Activated naive CD8-positive, alpha-beta T cell (primary cell): ENCODE data around the gene SCUBE3.

Experiments
- H3K27ac Mint-ChIP-seq: one replicate; pipeline ENCODE4 v1.8.0; 2021; ENCODE audit warnings: mixed read lengths
- H3K27me3 Mint-ChIP-seq: one replicate; pipeline ENCODE4 v1.8.0; 2021; ENCODE audit warnings: mixed read lengths
- H3K36me3 Mint-ChIP-seq: one replicate; pipeline ENCODE4 v1.8.0; 2021; ENCODE audit warnings: mixed read lengths
- H3K4me1 Mint-ChIP-seq: one replicate; pipeline ENCODE4 v1.8.0; 2021; ENCODE audit warnings: low read depth, mixed read lengths
- H3K4me3 Mint-ChIP-seq: one replicate; pipeline ENCODE4 v1.8.0; 2021; ENCODE audit warnings: mild to moderate bottlenecking, mixed read lengths
- H3K9me3 Mint-ChIP-seq: one replicate; pipeline ENCODE4 v1.8.0; 2021; ENCODE audit warnings: low read depth, mixed read lengths

SCUBE3 gene

DNA sequence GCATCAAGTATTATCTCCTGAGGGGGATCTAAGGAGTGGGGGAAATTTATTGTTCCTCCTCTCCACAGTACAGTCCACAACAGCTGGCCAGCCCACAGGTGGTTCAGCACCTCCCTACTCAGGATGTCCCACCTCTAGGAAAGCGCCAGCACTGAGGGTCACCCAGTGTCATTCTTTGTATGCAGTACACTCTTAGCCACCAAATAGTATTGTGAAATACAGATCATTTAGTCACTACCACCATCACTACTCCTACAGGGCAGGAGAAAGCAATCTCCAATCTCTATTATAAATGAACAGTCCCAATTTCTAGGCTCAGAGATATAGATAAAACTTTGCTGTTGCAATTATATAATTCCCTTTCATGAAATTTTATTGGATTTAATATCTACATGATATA, 39.5 kb downstream of the SCUBE3 start:
- H3K36me3 Mint-ChIP-seq = peaks cover 5% of the 10 kb centered on the region
- no peaks in the 10 kb centered on the region for H3K9me3 Mint-ChIP-seq
- no peak overlapping the region for H3K27ac Mint-ChIP-seq
- H3K27me3 Mint-ChIP-seq = no peaks in the 10 kb centered on the region
- peaks cover 7% of the 10 kb centered on the region for H3K4me1 Mint-ChIP-seq
- H3K4me3 Mint-ChIP-seq = no peak overlapping the region

DNA sequence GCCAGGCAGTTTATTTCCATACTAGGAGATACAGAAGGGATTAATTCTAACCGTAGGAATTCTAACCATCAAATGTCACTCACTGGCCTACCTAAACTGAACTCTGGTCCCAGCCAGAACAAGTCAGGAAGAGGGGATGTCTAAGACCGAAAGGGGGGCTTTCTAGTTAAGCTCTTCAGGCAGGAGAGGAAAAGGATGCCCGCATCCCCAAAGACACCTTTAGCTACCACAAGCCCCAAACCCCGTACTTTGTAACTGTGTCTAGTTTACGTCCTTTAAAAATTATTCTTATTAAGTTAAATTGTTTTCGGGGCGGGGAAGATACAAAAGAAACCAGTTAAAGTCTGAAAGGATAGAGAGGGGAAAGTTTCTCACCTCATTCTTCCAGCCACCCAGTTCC, 44.6 kb downstream of the SCUBE3 start:
- Mint-ChIP-seq H3K36me3 (no peaks in the 10 kb centered on the region), H3K27me3 (no peaks in the 10 kb centered on the region), H3K27ac (peak overlapping the region; percentile 91), H3K9me3 (no peaks in the 10 kb centered on the region), H3K4me3 (peak overlapping the region; percentile 97), H3K4me1 (peaks cover 45% of the 10 kb centered on the region)

DNA sequence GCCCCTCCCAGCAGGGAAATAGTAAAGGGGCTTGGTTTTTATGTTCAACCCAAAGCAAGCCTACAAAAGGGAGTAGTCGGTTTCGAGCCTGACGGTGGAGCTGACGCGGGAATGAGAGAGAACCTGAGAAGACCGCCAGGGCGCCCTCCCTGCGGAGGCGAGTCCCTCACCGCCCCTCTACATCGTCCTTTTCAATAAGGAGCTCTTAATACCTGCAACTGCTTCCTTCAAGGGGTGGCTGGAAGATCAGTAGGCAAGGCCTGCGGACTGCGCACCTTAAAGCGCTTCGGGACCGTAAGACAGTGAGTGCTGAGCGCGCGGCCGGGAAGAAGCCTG, 45.1 kb downstream of the SCUBE3 start:
- Mint-ChIP-seq H3K4me3 (peak overlapping the region; percentile 97), H3K27ac (peak overlapping the region; percentile 91), H3K9me3 (no peaks in the 10 kb centered on the region), H3K36me3 (no peaks in the 10 kb centered on the region), H3K27me3 (no peaks in the 10 kb centered on the region), H3K4me1 (peaks cover 49% of the 10 kb centered on the region)

DNA sequence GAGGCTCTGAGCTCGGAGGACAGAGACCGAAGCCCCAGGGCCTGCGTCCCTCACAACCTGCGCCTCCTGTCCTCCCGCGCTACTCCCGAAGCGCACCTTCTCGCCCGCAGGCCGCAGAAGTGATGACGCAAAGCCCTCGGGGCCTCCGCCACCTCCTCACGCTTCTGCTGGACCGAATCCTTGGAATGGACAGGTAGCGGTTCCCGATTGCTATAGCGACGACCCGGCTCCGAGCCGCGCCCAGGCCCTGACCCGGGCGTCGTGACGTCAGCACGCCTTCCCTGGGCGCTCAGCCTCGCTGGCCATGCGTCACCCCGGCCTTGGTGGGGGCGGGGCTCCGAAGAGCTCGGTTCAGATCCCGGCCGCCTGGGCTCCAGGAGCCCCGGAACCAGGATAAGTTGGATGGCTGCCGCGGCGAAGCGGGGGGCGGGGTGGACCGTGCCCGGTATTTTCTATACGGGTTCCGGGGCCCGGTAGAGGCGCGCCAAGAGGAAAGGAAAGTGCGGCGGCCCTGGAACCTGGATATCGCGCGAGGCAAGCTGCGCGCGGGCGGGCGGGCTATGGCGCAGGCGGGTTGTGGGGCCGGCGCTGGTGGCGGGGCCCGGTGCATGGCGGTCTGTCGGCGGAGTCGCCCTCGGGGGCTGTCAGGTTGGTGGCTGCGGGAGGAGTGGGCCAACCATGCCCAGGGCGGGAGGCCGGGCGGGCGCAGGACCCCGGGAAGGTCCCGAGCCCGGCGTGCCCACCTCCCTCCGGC, 45.6 kb downstream of the SCUBE3 start, which contains the start of gene ZNF76:
ZNF76 (plus strand) TSS at position 542 of the 754 bp plus-strand sequence. CDS start 21,417 bp downstream, outside the sequence.
- peak within 1 kb of the TSS; percentile 97 for H3K27ac Mint-ChIP-seq
- peak within 1 kb of the TSS; percentile 97 for H3K4me3 Mint-ChIP-seq
- no peaks in the 10 kb centered on the region for H3K36me3 Mint-ChIP-seq
- H3K9me3 Mint-ChIP-seq = no peaks in the 10 kb centered on the region
- no peaks in the 10 kb centered on the region for H3K27me3 Mint-ChIP-seq
- peaks cover 53% of the 10 kb centered on the region for H3K4me1 Mint-ChIP-seq

DNA sequence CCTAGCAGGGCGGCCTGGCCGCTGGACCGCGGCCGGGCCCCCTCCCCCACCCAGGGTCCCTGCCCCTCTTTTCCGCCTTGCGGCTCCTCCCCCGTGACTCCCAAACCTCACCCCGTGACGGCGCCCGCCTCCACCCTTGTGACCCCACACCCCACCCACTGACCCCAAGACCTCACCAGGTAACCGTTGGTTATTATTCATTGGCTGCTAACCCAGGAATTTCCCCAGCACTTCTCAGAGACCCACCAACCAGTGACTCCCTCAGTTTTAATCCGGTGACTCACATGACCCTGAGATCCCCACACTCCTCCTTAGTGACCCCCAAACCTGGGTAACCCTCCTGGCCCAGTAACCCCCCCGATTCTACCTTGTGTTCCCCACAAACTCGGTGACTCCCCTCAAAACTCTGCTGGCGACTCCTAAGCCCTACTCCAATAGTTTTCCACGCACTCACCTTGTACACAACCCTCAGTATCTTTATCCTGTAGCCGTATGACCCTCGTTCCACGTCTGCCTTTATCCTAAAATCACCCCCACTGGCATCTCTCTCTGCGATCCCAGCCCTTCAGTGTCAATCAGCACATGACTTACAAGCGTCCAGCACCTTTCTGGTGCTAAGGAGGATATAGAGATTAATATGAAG, 46.3 kb downstream of the SCUBE3 start:
- no peaks in the 10 kb centered on the region for H3K9me3 Mint-ChIP-seq
- H3K4me1 Mint-ChIP-seq = peaks cover 57% of the 10 kb centered on the region
- H3K4me3 Mint-ChIP-seq = peak overlapping the region; percentile 94
- no peaks in the 10 kb centered on the region for H3K36me3 Mint-ChIP-seq
- peak overlapping the region; percentile 97 for H3K27ac Mint-ChIP-seq
- H3K27me3 Mint-ChIP-seq = no peaks in the 10 kb centered on the region

DNA sequence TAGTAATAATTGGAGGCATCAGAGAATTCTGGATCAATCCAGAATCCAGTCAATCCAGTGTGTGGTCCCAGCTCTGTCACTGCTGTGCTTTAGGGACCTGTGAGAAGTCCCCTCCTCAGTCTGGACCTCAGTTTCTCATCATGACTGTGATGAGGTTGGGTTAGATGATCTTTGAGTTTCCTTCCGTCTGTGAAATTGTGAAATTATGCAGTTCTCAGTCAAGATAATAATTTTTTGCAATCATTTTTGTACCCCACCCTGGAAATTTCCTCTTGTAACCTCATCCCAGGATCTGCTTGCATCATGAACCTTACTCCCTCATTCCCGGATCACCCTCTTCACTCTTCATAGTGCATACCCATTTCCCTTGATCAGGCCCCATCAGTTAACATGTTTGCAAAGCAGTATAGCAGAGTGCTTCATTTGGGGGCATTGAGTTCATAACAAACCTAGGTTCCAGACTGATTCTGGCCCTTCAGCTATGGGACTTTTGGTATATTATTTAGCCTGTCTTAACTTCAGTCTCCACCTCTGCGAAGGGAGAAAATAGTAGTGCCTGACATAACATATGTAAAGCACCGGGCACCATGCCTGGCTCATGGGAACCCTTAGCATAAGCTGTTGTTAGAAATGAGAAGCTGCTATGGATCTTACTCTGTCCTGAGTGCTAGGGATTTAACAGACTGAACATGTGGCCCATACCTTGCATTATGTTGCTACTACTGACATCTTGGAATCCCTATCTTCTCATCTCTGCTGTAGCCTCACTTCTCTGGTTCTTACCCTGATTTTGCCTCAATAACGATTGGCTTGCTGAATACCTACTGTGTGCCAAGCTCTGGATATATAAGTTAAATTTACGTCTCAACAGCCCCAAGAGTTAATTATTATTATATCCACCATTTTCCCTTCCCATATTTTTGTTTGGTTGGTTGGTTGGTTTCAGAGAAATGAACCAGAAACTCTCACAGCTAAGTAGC, 47.1 kb downstream of the SCUBE3 start:
- peak overlapping the region; percentile 97 for H3K27ac Mint-ChIP-seq
- H3K4me3 Mint-ChIP-seq = peak overlapping the region; percentile 94
- H3K27me3 Mint-ChIP-seq = no peaks in the 10 kb centered on the region
- peaks cover 2% of the 10 kb centered on the region for H3K36me3 Mint-ChIP-seq
- no peaks in the 10 kb centered on the region for H3K9me3 Mint-ChIP-seq
- peaks cover 61% of the 10 kb centered on the region for H3K4me1 Mint-ChIP-seq

DNA sequence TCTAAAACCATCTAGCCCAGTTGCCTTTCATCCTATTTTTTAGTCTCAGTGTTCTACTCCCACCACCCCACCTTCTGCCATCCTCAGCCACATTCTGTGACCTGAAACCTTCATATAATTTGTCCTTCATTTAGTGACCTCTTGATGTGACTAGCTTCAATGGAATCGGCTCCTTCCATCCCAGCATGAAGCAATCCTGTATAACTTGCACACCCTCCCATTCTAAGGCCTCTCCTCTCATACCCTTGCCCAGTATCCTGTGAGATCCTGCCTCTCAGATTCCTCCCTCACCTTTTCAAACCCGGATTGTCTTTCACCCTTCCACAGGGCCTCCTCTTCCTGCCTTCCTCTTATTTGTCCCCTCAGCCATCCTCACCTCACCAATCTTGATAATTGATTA, 48.8 kb downstream of the SCUBE3 start:
- Mint-ChIP-seq H3K4me3 (no peak overlapping the region), H3K36me3 (peaks cover 4% of the 10 kb centered on the region), H3K27ac (peak overlapping the region; percentile 25), H3K27me3 (no peaks in the 10 kb centered on the region), H3K4me1 (peaks cover 63% of the 10 kb centered on the region), H3K9me3 (no peaks in the 10 kb centered on the region)

DNA sequence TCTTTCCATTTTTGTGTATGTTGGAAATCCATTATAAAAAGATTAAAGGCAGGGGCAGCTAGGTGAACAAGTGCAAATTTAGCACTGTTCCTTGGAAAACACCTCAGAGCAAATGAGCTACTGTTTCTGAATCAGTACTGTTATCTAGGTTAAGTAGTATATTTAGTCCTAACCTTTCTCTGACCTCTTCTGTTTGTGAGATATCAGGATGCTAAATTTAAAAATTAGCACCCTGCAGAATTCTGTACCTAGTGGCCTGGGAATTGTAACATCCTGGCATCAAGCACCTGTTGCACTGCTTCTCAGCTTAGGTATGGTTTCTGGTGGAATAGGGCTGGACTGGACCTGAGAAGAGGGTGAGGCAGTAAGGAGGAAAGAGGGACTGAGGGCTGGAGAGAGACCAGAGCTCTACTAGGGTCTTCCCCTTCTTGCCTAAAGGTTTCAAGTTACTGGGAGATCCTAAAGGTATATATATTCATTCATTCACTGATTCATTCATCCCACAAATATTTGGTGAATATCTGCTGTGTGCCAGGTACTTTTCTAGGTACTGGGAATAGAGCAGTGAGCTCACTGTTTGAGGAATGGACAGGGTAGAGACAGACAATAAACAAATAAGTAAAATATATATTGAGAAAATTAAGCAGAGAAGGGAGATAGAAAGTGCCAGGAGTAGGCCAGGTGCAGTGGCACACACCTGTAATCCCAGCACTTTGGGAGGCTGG, 51.0 kb downstream of the SCUBE3 start:
- Mint-ChIP-seq H3K27ac (peak overlapping the region; percentile 24), H3K4me3 (no peak overlapping the region), H3K4me1 (peaks cover 61% of the 10 kb centered on the region), H3K27me3 (no peaks in the 10 kb centered on the region), H3K36me3 (peaks cover 7% of the 10 kb centered on the region), H3K9me3 (no peaks in the 10 kb centered on the region)

DNA sequence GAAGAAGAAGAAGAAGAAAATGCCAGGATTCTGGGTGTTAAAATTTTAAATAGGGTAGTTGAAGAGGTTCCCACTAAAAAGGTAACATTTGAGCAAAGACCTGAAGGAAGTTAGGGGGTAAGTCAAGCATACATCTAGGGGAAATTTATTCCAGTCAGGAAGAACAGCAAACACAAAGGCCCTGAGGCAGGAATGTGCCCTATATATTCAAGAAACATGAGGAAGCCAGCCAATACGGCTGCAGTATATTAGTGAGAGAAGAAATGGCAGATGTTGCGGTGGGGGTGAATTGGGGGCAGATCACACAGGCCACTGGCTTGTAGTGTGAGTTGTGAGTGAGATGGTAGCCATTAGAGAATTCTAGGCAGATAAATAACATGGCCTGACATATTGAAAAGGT, 51.8 kb downstream of the SCUBE3 start:
- Mint-ChIP-seq H3K9me3 (no peaks in the 10 kb centered on the region), H3K4me1 (peaks cover 55% of the 10 kb centered on the region)

DNA sequence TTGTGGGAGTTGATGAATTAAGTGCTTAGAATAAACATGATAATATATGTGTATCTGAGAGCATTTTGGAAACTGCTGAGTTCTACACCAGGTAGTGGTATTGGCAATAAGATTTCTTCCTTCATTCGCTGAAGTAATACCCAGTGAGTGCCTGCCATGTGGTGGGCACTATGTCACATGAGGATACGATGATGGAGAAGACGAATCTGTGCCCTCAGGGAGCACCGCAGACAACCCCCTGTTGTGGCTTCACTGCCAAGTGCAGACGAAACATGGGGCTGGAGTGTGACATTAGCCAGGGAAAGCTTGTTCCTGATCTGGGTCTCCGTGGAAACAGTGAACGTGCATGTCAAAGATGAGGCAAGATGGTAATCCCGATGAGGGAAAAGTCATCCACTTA, 53.7 kb downstream of the SCUBE3 start:
- H3K36me3 Mint-ChIP-seq = peaks cover 10% of the 10 kb centered on the region
- H3K9me3 Mint-ChIP-seq = no peaks in the 10 kb centered on the region
- H3K4me3 Mint-ChIP-seq = no peak overlapping the region
- no peak overlapping the region for H3K27ac Mint-ChIP-seq
- H3K27me3 Mint-ChIP-seq = no peaks in the 10 kb centered on the region
- H3K4me1 Mint-ChIP-seq = peaks cover 37% of the 10 kb centered on the region

More for the DNA sequence above, 51.8 kb downstream of the SCUBE3 start:
- H3K36me3 Mint-ChIP-seq = peaks cover 8% of the 10 kb centered on the region
- no peaks in the 10 kb centered on the region for H3K27me3 Mint-ChIP-seq
- H3K27ac Mint-ChIP-seq = peak overlapping the region; percentile 0
- no peak overlapping the region for H3K4me3 Mint-ChIP-seq

DNA sequence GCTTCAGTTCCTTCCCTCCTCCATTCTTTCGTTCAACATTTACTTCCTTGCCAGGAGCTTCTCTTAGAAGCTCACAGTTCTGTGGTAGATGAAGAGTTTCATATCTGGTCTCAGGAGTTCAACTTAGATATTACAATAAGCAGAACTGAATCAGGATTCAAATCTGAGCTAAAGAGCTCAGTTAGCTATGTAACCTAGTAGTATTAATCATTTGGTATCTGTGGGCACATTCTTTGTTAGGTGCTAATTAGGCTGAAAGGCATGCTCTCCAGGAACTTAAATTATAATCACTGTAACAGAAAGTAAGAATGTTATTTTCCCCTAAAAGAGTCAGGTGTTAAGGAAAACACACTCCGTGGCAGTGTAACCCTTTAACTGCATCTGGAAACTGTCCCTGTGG, 54.1 kb downstream of the SCUBE3 start:
- Mint-ChIP-seq H3K27me3 (no peaks in the 10 kb centered on the region), H3K4me1 (peaks cover 33% of the 10 kb centered on the region), H3K4me3 (no peak overlapping the region), H3K36me3 (peaks cover 10% of the 10 kb centered on the region), H3K9me3 (no peaks in the 10 kb centered on the region), H3K27ac (peak overlapping the region; percentile 24)

DNA sequence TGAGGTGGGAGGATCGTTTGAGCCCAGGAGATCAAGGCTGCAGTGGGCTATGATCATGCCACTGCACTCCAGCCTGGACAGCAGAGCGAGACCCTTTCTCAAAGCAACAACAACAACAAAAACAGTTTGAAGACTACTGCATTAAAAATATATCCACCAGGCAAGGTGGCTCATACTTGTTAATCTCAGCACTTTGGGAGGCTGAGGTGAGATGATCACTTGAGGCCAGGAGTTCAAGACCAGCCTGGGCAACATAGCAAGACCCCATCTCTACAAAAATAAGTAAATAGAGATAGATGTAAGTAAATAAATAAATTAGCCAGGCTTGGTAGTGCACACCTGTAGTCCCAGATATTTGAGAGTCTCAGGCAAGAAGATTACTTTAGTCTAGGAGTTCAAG, 58.2 kb downstream of the SCUBE3 start:
- H3K27me3 Mint-ChIP-seq = no peaks in the 10 kb centered on the region
- peaks cover 8% of the 10 kb centered on the region for H3K36me3 Mint-ChIP-seq
- H3K27ac Mint-ChIP-seq = no peak overlapping the region
- H3K9me3 Mint-ChIP-seq = no peaks in the 10 kb centered on the region
- H3K4me3 Mint-ChIP-seq = no peak overlapping the region
- H3K4me1 Mint-ChIP-seq = peaks cover 14% of the 10 kb centered on the region

DNA sequence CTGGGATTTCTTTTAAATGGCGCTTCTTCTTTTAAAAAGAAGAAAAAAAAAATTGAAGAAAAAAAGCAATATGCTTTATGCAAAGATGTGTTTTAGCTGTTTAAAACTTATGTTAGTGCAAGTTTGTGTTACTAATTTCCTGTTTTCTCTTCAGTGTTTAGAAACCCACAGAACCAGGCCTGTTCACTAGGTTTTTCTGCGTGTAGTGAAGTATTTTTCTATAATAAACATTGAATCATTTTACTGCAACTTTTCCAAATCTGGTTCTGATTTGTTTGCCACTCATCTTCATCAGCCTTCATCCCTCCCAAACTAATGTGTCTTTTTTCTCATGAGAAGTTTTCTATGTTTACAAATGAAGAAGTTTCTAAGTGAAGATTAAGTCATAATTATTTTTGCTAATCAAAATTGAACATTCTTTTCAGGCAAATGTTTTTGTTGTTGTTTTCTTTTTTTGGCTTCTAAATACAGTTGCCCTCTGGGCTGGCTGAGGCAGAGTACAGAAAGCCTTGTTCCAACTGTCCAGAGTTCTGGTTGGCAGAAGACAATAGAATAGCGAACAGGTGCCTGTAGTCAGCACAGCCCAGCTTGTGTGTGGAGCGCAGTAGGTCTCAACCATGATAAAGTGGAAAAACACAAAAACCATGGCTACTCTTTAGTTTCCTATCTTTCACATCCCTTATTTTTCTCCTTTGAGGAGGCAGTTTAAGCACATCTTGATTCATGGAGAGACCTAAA, 60.2 kb downstream of the SCUBE3 start:
- no peak overlapping the region for H3K27ac Mint-ChIP-seq
- H3K27me3 Mint-ChIP-seq = no peaks in the 10 kb centered on the region
- H3K36me3 Mint-ChIP-seq = peaks cover 6% of the 10 kb centered on the region
- H3K4me1 Mint-ChIP-seq = peaks cover 10% of the 10 kb centered on the region
- no peak overlapping the region for H3K4me3 Mint-ChIP-seq
- no peaks in the 10 kb centered on the region for H3K9me3 Mint-ChIP-seq

DNA sequence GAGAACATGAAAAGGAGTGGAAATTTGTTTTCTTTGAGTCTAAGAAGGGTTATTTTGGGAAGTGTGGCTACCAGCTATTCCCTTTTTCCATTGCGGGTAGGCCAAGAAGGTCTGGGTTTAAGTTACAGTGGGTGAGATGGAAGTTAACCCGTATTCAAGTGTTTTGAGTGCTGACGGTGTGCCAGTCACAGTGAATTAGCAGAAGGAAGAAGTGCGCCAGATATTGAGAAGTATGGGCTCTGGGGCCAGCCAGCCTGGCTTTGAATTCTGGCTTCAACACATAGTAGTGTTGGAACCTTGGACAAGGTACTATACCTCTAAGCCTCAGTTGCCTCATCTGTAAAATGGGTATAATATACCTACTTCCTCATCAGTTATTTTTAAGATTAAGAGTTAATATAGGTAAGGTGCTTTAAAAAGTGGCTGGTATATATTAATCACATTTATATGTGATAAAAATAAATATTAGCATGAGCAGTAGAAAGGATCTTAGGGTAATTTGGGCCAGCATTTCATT, 62.0 kb downstream of the SCUBE3 start:
- H3K4me1 Mint-ChIP-seq = peaks cover 5% of the 10 kb centered on the region
- H3K4me3 Mint-ChIP-seq = no peak overlapping the region
- no peaks in the 10 kb centered on the region for H3K27me3 Mint-ChIP-seq
- H3K9me3 Mint-ChIP-seq = no peaks in the 10 kb centered on the region
- H3K27ac Mint-ChIP-seq = peak overlapping the region; percentile 4
- peaks cover 2% of the 10 kb centered on the region for H3K36me3 Mint-ChIP-seq
